Measurements from ENCODE around the gene MATCAP1. TPM values are rescaled to one million over a fixed set of nuclear protein-coding genes. Genes with fewer than 3 reads are reported as not detected.

Gene MATCAP1
- total and polyA plus RNA-seq, 2 donors (not counting 1 experiment from before 2014, with no cell fraction given): 6.2 to 8.9 TPM

DNA sequence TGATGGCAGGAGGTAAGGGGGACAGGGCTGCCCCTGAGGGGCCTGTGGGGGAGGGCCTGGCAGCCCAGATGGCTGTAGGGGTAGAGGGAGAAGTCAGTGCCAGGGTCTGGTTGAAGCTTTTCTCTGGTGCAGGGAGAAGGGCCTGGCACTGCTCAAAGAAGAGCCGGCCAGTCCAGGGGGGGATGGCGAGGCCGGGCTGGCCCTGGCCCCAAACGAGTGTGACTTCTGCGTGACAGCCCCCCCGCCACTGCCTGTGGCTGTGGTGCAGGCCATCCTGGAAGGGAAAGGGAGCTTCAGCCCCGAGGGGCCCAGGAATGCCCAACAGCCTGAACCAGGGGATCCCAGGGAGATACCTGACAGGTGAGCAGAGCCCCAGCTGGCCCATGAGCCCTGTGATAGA is 16.2 kb downstream of the MATCAP1 start:
- Histone ChIP-seq H3K9me3 (ENCODE audit: control extremely low read depth in 1 of 3, control insufficient read depth in 2 of 3, insufficient read depth in 1 of 3, low read length in 2 of 3) (peaks cover 0 to 40% (median 0%) of the 10 kb centered on the region in 3 donors), H3K4me1 (ENCODE audit: control insufficient read depth in 2 of 2, insufficient read depth in 2 of 2, low read length in 2 of 2) (peaks cover 47 to 58% of the 10 kb centered on the region in 2 donors), H4K20me1 (ENCODE audit: control insufficient read depth, insufficient read depth, low read length, poor library complexity, severe bottlenecking) (peaks cover 14% of the 10 kb centered on the region), H2AFZ (ENCODE audit: insufficient read depth, low read depth, low read length, poor library complexity, severe bottlenecking) (no peak overlapping the region), H3K27ac (ENCODE audit: low read length in 2 of 2) (no peak overlapping the region), H3K4me3 (ENCODE audit: control extremely low read depth in 1 of 5, extremely low read depth in 1 of 5, insufficient read depth in 1 of 5, low read depth in 2 of 5, low read length in 4 of 5) (no peak overlapping the region), H3K9ac (ENCODE audit: low read length) (no peak overlapping the region), H3K79me2 (ENCODE audit: control insufficient read depth, insufficient read depth, low read length) (no peaks in the 10 kb centered on the region), H3K27me3 (replicated peaks in 1 of 4; ENCODE audit: control extremely low read depth in 1 of 4, control insufficient read depth in 3 of 4, insufficient read depth in 4 of 4, low read length in 3 of 4) (peaks cover 0 to 95% (median 67%) of the 10 kb centered on the region in 4 experiments), H3K36me3 (replicated peaks in 1 of 2; ENCODE audit: control extremely low read depth in 1 of 2, control insufficient read depth in 1 of 2, extremely low read depth in 1 of 2, insufficient read depth in 2 of 2, low read length in 1 of 2) (no peaks in the 10 kb centered on the region), H3K4me2 (replicated peaks; ENCODE audit: low read depth, low read length, poor library complexity, severe bottlenecking) (no peak overlapping the region)
- Mint-ChIP-seq H3K27me3 (peaks cover 58% of the 10 kb centered on the region), H3K4me1 (peaks cover 37% of the 10 kb centered on the region), H3K9me3 (ENCODE audit: insufficient read depth) (no peaks in the 10 kb centered on the region), H3K4me3 (no peak overlapping the region), H3K27ac (no peak overlapping the region)
- ATAC-seq (ENCODE audit: low read depth): no peak
- no peak for DNase-seq
- intact Hi-C loops (cut with micrococcal nuclease): no loop called here
- 94% methylated on average over 7 of the region's 7 CpGs for whole genome bisulfite sequencing (ENCODE audit: insufficient coverage)
- CTCF ChIA-PET: interaction anchor here (0.7 to 1.3 kb wide), 2 partner anchors 10 to 495 kb away, joined by 4 to 6 read pairs; no protein-coding TSS in a partner anchor
- no peak for TF ChIP-seq EZH2 (IDR thresholded peaks at IDR 0.05; ENCODE audit: borderline replicate concordance, insufficient read depth, low read depth, low read length, poor library complexity, severe bottlenecking)
- no peak for TF ChIP-seq CTCF (IDR thresholded peaks at IDR 0.05)
- POLR2A ChIA-PET: no interaction called here

DNA sequence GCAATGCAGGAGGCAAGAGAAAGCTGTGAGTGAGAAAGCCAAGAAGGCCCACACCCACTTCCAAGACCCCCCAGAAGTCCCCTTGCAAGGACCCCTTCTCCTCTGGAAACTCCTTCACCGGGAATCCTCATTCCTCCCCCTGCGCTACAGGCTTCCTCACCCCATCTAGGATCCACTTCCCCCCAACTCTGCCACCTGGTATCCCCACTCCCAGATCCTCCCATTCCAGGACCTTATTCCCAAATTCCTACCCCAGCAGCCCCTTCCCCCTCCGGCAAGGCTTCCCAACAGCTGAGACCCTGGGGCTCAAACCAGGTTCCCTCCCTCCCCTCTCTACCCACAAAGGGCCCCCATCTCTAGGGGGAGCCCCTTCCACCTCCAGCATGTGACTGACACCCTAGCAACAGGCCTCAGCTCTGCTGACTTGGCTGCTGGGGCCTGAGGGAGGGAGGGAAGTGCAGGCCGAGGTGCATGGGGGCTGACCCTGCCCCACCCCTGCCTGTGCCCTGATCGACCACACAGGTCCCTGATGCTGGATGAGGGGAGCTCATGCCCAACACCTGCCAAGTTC is 17.1 kb downstream of the MATCAP1 start:
- Mint-ChIP-seq H3K27me3 (peaks cover 61% of the 10 kb centered on the region), H3K27ac (no peak overlapping the region), H3K9me3 (ENCODE audit: insufficient read depth) (no peaks in the 10 kb centered on the region), H3K4me3 (no peak overlapping the region), H3K4me1 (peaks cover 42% of the 10 kb centered on the region)
- no peaks in the 10 kb centered on the region for H3K79me2 ChIP-seq (ENCODE audit: control insufficient read depth, insufficient read depth, low read length)
- no peak overlapping the region for H2AFZ ChIP-seq (ENCODE audit: insufficient read depth, low read depth, low read length, poor library complexity, severe bottlenecking)
- H3K4me3 ChIP-seq (ENCODE audit: control extremely low read depth in 1 of 5, extremely low read depth in 1 of 5, insufficient read depth in 1 of 5, low read depth in 2 of 5, low read length in 4 of 5): no peak overlapping the region
- CTCF ChIA-PET: no interaction called here
- no peak for ATAC-seq (ENCODE audit: low read depth)
- WGBS (ENCODE audit: insufficient coverage): 78% methylated on average over 4 of the region's 5 CpGs
- no peak overlapping the region for H3K27ac ChIP-seq (ENCODE audit: low read length in 2 of 2)
- H3K9me3 ChIP-seq (ENCODE audit: control extremely low read depth in 1 of 3, control insufficient read depth in 2 of 3, insufficient read depth in 1 of 3, low read length in 2 of 3): peaks cover 0 to 42% (median 0%) of the 10 kb centered on the region in 3 donors
- TF ChIP-seq EZH2 (IDR thresholded peaks at IDR 0.05; ENCODE audit: borderline replicate concordance, insufficient read depth, low read depth, low read length, poor library complexity, severe bottlenecking) (no peak), CTCF (IDR thresholded peaks at IDR 0.05) (no peak)
- POLR2A ChIA-PET: no interaction called here
- peaks cover 51 to 62% of the 10 kb centered on the region in 2 donors for H3K4me1 ChIP-seq (ENCODE audit: control insufficient read depth in 2 of 2, insufficient read depth in 2 of 2, low read length in 2 of 2)
- H3K9ac ChIP-seq (ENCODE audit: low read length): no peak overlapping the region
- H3K4me2 ChIP-seq (replicated peaks; ENCODE audit: low read depth, low read length, poor library complexity, severe bottlenecking): no peak overlapping the region
- H4K20me1 ChIP-seq (ENCODE audit: control insufficient read depth, insufficient read depth, low read length, poor library complexity, severe bottlenecking): peaks cover 15% of the 10 kb centered on the region
- DNase-seq: no peak
- H3K27me3 ChIP-seq (replicated peaks in 1 of 4; ENCODE audit: control extremely low read depth in 1 of 4, control insufficient read depth in 3 of 4, insufficient read depth in 4 of 4, low read length in 3 of 4): peaks cover 0 to 95% (median 67%) of the 10 kb centered on the region in 4 experiments
- no peaks in the 10 kb centered on the region for H3K36me3 ChIP-seq (replicated peaks in 1 of 2; ENCODE audit: control extremely low read depth in 1 of 2, control insufficient read depth in 1 of 2, extremely low read depth in 1 of 2, insufficient read depth in 2 of 2, low read length in 1 of 2)
- intact Hi-C loops (cut with micrococcal nuclease): no loop called here

All from B cell (primary cell).